Loucy (cell line): ENCODE data around the gene LDLRAD4.

Experiments
- H2AFZ ChIP-seq: fragments of 200-600 bp; sonication (generic); 2 replicates; pipeline ENCODE4 v1.6.0; 2016; ENCODE audit warnings: antibody characterized with exemption, mild to moderate bottlenecking, low read length, moderate library complexity
- H3F3A ChIP-seq: fragments of 200-600 bp; 2 replicates; pipeline ENCODE4 v1.6.0; 2016; ENCODE audit warnings: antibody characterized with exemption, low read depth, mild to moderate bottlenecking
- H3K27me3 ChIP-seq: fragments of 200-600 bp; sonication (generic); 2 replicates; pipeline ENCODE4 v1.6.1; 2014; ENCODE audit warnings: low read length, mild to moderate bottlenecking; ENCODE audit not compliant: insufficient read depth, poor library complexity, severe bottlenecking
- H3K36me3 ChIP-seq: fragments of 200-600 bp; sonication (generic); 2 replicates; pipeline ENCODE4 v1.6.1; 2016; ENCODE audit warnings: low read length; ENCODE audit not compliant: insufficient read depth
- H3K4me1 ChIP-seq: fragments of 200-600 bp; sonication (generic); 2 replicates; pipeline ENCODE4 v1.5.1; 2014; ENCODE audit warnings: low read length, mild to moderate bottlenecking; ENCODE audit not compliant: insufficient read depth, poor library complexity, severe bottlenecking
- H3K4me2 ChIP-seq: fragments of 200-600 bp; sonication (generic); 2 replicates; pipeline ENCODE4 v1.6.0; 2014; ENCODE audit warnings: antibody characterized with exemption, low read length, low read depth, mild to moderate bottlenecking; ENCODE audit not compliant: poor library complexity, severe bottlenecking
- H3K4me3 ChIP-seq: fragments of 200-600 bp; sonication (generic); 2 replicates; pipeline ENCODE4 v1.5.1; 2014; ENCODE audit warnings: low read length, mild to moderate bottlenecking, mixed read lengths; ENCODE audit not compliant: poor library complexity, severe bottlenecking
- H3K79me2 ChIP-seq: fragments of 200-600 bp; sonication (generic); 2 replicates; pipeline ENCODE4 v1.6.1; 2014; ENCODE audit warnings: low read length; ENCODE audit not compliant: insufficient read depth
- H3K9ac ChIP-seq: fragments of 200-600 bp; sonication (generic); 2 replicates; pipeline ENCODE4 v1.6.0; 2014; ENCODE audit warnings: mild to moderate bottlenecking, low read depth, low read length, moderate library complexity; ENCODE audit not compliant: poor library complexity, severe bottlenecking
- H3K9me2 ChIP-seq: fragments of 200-600 bp; sonication (generic); replicated peaks from 2 replicates; pipeline ENCODE4 v1.6.1; 2016; ENCODE audit warnings: low read depth, low read length, mixed read lengths
- H3K9me3 ChIP-seq: fragments of 200-600 bp; sonication (generic); 2 replicates; pipeline ENCODE4 v1.6.1; 2014; ENCODE audit warnings: mild to moderate bottlenecking, antibody characterized with exemption, low read length, low read depth; ENCODE audit not compliant: insufficient read depth
- H4K20me1 ChIP-seq: fragments of 200-600 bp; sonication (generic); 2 replicates; pipeline ENCODE4 v1.6.0; 2014; ENCODE audit warnings: antibody characterized with exemption, low read length, mild to moderate bottlenecking; ENCODE audit not compliant: insufficient read depth, poor library complexity, severe bottlenecking
- CTCF ChIP-seq: fragments of 200-600 bp; sonication (generic); conservative IDR thresholded peaks from 2 replicates; pipeline ENCODE4 v1.5.1; 2014; ENCODE audit warnings: mild to moderate bottlenecking, antibody characterized with exemption, low read length
- EZH2phosphoT487 ChIP-seq: fragments of 200-600 bp; IDR thresholded peaks from 2 replicates; pipeline ENCODE4 v1.6.1; 2018; ENCODE audit warnings: antibody characterized with exemption, mild to moderate bottlenecking, moderate library complexity, borderline replicate concordance

Gene LDLRAD4

GRCh38 chr18:13335903-13336302, 117.3 kb downstream of the LDLRAD4 start:
- Histone ChIP-seq H3K27me3 (no peaks in the 10 kb centered on the region), H4K20me1 (no peaks in the 10 kb centered on the region), H2AFZ (no peak overlapping the region), H3K4me2 (no peak overlapping the region), H3K79me2 (no peaks in the 10 kb centered on the region), H3K36me3 (no peaks in the 10 kb centered on the region), H3K4me1 (peaks cover 6% of the 10 kb centered on the region), H3F3A (no peaks in the 10 kb centered on the region), H3K9ac (no peak overlapping the region), H3K9me3 (peaks cover 3% of the 10 kb centered on the region; the same call in 1 of the 2 replicates), H3K9me2 (no peaks in the 10 kb centered on the region), H3K4me3 (no peak overlapping the region)
- TF ChIP-seq CTCF (no peak), EZH2phosphoT487 (no peak)

GRCh38 chr18:13336841-13337240, 118.3 kb downstream of the LDLRAD4 start:
- Histone ChIP-seq H3K9ac (no peak overlapping the region), H3K9me2 (no peaks in the 10 kb centered on the region), H3K4me3 (no peak overlapping the region), H3K27me3 (no peaks in the 10 kb centered on the region), H2AFZ (no peak overlapping the region), H3K4me1 (no peaks in the 10 kb centered on the region), H3K4me2 (no peak overlapping the region), H3K36me3 (no peaks in the 10 kb centered on the region), H4K20me1 (no peaks in the 10 kb centered on the region), H3F3A (no peaks in the 10 kb centered on the region), H3K79me2 (no peaks in the 10 kb centered on the region), H3K9me3 (peaks cover 8% of the 10 kb centered on the region; the same call in 1 of the 2 replicates)
- TF ChIP-seq EZH2phosphoT487 (no peak), CTCF (no peak)

- H4K20me1 ChIP-seq, result no peaks in the 10 kb centered on the region
- H3F3A ChIP-seq, result no peaks in the 10 kb centered on the region
- H2AFZ ChIP-seq, result no peak overlapping the region
- no peaks in the 10 kb centered on the region for H3K4me1 ChIP-seq
- H3K4me3 ChIP-seq, result no peak overlapping the region
- H3K9me3 ChIP-seq, result peaks cover 12% of the 10 kb centered on the region; the same call in 1 of the 2 replicates
- H3K36me3 ChIP-seq, result no peaks in the 10 kb centered on the region
- no peak overlapping the region for H3K4me2 ChIP-seq
- no peaks in the 10 kb centered on the region for H3K9me2 ChIP-seq
- no peak overlapping the region for H3K9ac ChIP-seq
- H3K79me2 ChIP-seq, result no peaks in the 10 kb centered on the region
- no peak for TF ChIP-seq CTCF
- no peak for TF ChIP-seq EZH2phosphoT487
- H3K27me3 ChIP-seq, result no peaks in the 10 kb centered on the region
Measured at GRCh38 chr18:13337369-13337768, 118.8 kb downstream of the LDLRAD4 start.
